SK-N-MC (cell line): ENCODE results near the gene PRDX2.

ENCODE experiments used
- EZH2 ChIP-seq: fragments of 200-600 bp; sonication (generic); IDR thresholded peaks from one replicate; pipeline ENCODE4 v1.6.1; 2017; ENCODE audit warnings: antibody characterized with exemption
- POLR2AphosphoS5 ChIP-seq: IDR thresholded peaks from 2 replicates; pipeline ENCODE4 v1.6.1; 2012; ENCODE audit warnings: mild to moderate bottlenecking, low read depth, low read length, borderline replicate concordance

DNA sequence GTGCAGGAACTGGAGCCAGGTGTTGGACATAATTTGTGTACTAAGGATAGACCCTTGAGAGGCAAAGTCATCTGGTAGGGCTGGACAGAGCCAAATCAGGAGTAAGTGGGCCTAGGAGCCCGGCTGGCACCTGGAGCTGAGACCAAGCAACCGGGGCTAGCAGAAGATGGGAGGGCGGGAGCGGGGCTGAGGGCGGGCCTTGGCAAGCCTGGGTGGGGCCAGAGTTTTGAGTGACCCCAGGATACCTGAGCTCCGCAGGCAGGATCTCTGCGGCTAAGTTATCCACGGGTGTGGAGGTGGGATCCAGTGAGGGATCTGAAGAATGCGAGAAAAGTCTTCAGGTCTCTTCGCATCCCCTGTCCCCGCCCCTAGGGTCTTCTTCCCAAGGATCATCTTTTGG, 34.5 kb downstream of the PRDX2 start:
- TF ChIP-seq EZH2 (no peak), POLR2AphosphoS5 (no peak)
